HG03045 (cell line): ENCODE measurements around the gene LY86.

ENCODE experiments used
- ATAC-seq: cut with Tn5 transposase; IDR thresholded peaks from one replicate; pipeline ENCODE4 v1.9.1; 2021; ENCODE audit warnings: mild to moderate bottlenecking, moderate library complexity; ENCODE audit not compliant: unreplicated experiment

Gene LY86

DNA sequence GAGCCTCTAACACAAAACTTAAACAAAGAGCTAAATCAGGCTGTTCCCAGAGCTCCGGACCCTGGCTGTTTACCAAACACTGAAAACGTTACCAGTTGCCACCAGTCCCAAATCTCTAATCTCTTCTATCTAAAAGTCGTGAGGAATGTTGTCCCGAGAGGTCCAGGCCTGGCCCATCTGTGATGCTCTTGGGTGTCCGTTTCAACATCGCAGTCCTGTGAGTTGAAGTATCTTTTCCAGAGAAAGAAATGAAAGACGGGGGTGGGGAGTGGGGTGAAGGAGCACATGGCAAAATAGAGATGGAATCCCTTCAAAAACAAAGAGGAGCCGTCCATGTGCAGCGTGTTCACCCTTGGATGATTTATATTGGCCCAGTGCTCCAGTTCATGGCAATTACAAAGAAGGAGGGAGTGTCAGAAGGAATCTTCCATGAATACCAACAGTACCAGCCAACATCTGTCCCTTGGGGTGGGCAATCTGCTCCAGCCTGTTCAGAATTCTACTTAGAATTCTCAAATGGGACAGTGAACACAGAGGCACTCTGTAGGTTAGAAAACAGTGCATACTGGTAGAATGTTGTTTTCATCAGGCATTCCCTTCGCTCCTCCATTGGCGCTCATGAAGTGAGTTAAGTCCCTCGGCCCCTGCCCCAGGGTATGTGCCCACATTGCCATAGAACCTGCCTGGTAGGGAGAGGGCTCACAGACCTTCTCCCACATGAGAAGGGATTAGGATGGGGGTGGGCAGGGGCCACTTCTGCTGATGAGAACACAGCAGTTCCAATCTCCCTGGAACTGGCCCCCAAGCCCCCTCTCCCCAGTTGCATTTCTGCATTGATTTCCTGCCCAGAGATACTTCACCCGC lies 112.1 kb downstream of the LY86 start:
- ATAC-seq: no peak

DNA sequence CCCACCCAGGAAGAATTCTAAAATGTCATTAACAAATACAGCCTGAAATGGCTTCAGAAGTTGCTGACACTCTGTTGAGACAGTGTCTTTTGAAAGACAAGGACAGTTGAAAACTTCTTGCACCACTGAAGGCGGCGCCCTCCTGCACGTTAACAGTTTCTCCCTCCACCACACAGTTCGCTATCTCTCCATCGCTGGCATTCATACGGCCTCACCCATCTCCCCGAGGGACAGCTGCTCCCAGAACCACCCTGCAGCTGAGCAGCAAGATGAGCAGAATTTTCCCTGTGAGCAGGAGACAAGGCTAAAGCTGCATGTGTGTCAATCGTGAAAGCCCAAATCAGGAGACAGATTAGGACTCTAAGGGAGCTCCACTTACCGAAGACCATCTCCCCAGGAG lies 113.3 kb downstream of the LY86 start:
- no peak for ATAC-seq

DNA sequence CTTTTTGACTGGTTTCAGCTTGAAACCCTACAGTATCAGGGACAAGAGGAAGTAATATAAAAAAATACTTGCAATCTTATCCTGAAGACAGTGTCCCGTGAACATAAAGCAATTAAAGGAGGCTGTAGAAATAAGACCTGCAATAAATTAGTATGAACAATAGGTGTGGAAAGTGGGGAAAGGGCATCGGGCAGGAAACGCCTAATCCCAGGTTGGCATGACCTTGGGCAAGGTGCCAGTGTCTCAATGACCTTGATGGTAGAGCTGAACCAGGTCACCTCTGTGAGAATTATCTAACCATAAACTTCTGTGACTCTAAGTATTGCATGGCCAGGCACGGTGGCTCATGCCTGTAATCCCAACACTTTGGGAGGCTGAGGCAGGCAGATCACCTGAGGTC lies 115.2 kb downstream of the LY86 start:
- no peak for ATAC-seq
